ENCODE measurements around the gene PPM1L.

GRCh38 chr3:160986069-160986468 lies 230.0 kb downstream of the PPM1L start:
- TF ChIP-seq CTCF (IDR thresholded peaks at IDR 0.05; ENCODE audit: low read length): no peak
- TF ChIP-seq EZH2 (IDR thresholded peaks at IDR 0.05; ENCODE audit: borderline replicate concordance, low read length): no peak
